ENCODE data around the gene ARHGEF26.

Gene ARHGEF26

GRCh38 chr3:154161806-154162205, 40.6 kb downstream of the ARHGEF26 start:
- no peak for DNase-seq

GRCh38 chr3:154164387-154164786, 43.2 kb downstream of the ARHGEF26 start:
- no peak for DNase-seq

- no peak for DNase-seq
Measured at GRCh38 chr3:154168998-154169795, 48.0 kb downstream of the ARHGEF26 start.

- DNase-seq = no peak
Measured at GRCh38 chr3:154169796-154170110, 48.6 kb downstream of the ARHGEF26 start.

- DNase-seq = no peak
Measured at GRCh38 chr3:154170300-154170699, 49.1 kb downstream of the ARHGEF26 start.

GRCh38 chr3:154175041-154175440, 53.9 kb downstream of the ARHGEF26 start:
- DNase-seq = no peak

GRCh38 chr3:154176036-154176435, 54.8 kb downstream of the ARHGEF26 start:
- no peak for DNase-seq

- DNase-seq = no peak
Measured at GRCh38 chr3:154177406-154177805, 56.2 kb downstream of the ARHGEF26 start.

GRCh38 chr3:154178172-154178571, 57.0 kb downstream of the ARHGEF26 start:
- no peak for DNase-seq

- no peak for DNase-seq
Measured at GRCh38 chr3:154180836-154181691, 59.9 kb downstream of the ARHGEF26 start.

- no peak for DNase-seq
Measured at GRCh38 chr3:154182322-154182922, 61.2 kb downstream of the ARHGEF26 start.

- DNase-seq = no peak
Measured at GRCh38 chr3:154182975-154183374, 61.8 kb downstream of the ARHGEF26 start.

GRCh38 chr3:154184582-154184981, 63.4 kb downstream of the ARHGEF26 start:
- DNase-seq = no peak

- DNase-seq = no peak
Measured at GRCh38 chr3:154188437-154188836, 67.2 kb downstream of the ARHGEF26 start.

- DNase-seq = no peak
Measured at GRCh38 chr3:154188846-154189245, 67.7 kb downstream of the ARHGEF26 start.

- DNase-seq = no peak
Measured at GRCh38 chr3:154191520-154191919, 70.3 kb downstream of the ARHGEF26 start.

GRCh38 chr3:154192225-154192624, 71.0 kb downstream of the ARHGEF26 start:
- no peak for DNase-seq

- DNase-seq = no peak
Measured at GRCh38 chr3:154193000-154193615, 71.9 kb downstream of the ARHGEF26 start.

GRCh38 chr3:154194877-154195276, 73.7 kb downstream of the ARHGEF26 start:
- DNase-seq = no peak

- no peak for DNase-seq
Measured at GRCh38 chr3:154195620-154196356, 74.6 kb downstream of the ARHGEF26 start.

- no peak for DNase-seq
Measured at GRCh38 chr3:154197751-154198150, 76.6 kb downstream of the ARHGEF26 start.

- no peak for DNase-seq
Measured at GRCh38 chr3:154209499-154209898, 88.3 kb downstream of the ARHGEF26 start.

GRCh38 chr3:154210986-154211385, 89.8 kb downstream of the ARHGEF26 start:
- no peak for DNase-seq
